HCEC 1CT (cell line): Measurements from ENCODE around the gene CCDC81.

Experiments
- DNase-seq: peaks from one replicate; pipeline ENCODE4 v3.0.0-alpha.2; 2017

Gene CCDC81

GRCh38 chr11:86442827-86443226 is 68.1 kb downstream of the CCDC81 start:
- no peak for DNase-seq

- no peak for DNase-seq
These were observed 68.7 kb downstream of the CCDC81 start for GRCh38 chr11:86443415-86443814.

GRCh38 chr11:86444981-86445380 is 70.3 kb downstream of the CCDC81 start:
- no peak for DNase-seq

- no peak for DNase-seq
These were observed 71.7 kb downstream of the CCDC81 start for GRCh38 chr11:86446163-86446923.

GRCh38 chr11:86446924-86447285 is 72.2 kb downstream of the CCDC81 start:
- DNase-seq = no peak

GRCh38 chr11:86447763-86448480 is 73.2 kb downstream of the CCDC81 start:
- no peak for DNase-seq

GRCh38 chr11:86449993-86450629 is 75.4 kb downstream of the CCDC81 start:
- no peak for DNase-seq

GRCh38 chr11:86453290-86454030 is 78.8 kb downstream of the CCDC81 start:
- DNase-seq = no peak

GRCh38 chr11:86456075-86456939 is 81.6 kb downstream of the CCDC81 start:
- DNase-seq = peak; percentile 69

- no peak for DNase-seq
These were observed 83.8 kb downstream of the CCDC81 start for GRCh38 chr11:86458294-86459001.

GRCh38 chr11:86459002-86459385 is 84.3 kb downstream of the CCDC81 start:
- peak; percentile 33 for DNase-seq

GRCh38 chr11:86459682-86460460 is 85.2 kb downstream of the CCDC81 start:
- peak; percentile 83 for DNase-seq

GRCh38 chr11:86460461-86461385 is 86.0 kb downstream of the CCDC81 start:
- DNase-seq = no peak

- DNase-seq = no peak
These were observed 87.2 kb downstream of the CCDC81 start for GRCh38 chr11:86461892-86462291.

- no peak for DNase-seq
These were observed 88.4 kb downstream of the CCDC81 start for GRCh38 chr11:86463120-86463519.

GRCh38 chr11:86463955-86464354 is 89.3 kb downstream of the CCDC81 start:
- no peak for DNase-seq

GRCh38 chr11:86464509-86465221 is 90.0 kb downstream of the CCDC81 start:
- DNase-seq = no peak

- DNase-seq = no peak
These were observed 93.5 kb downstream of the CCDC81 start for GRCh38 chr11:86468169-86468568.
